ENCODE results near the gene SBF2.

GRCh38 chr11:9875399-9875798, 418.6 kb downstream of the SBF2 start:
- TF ChIP-seq CTCF (IDR thresholded peaks at IDR 0.05; ENCODE audit: insufficient read depth, low read length, poor library complexity, severe bottlenecking) = no peak
- no peak for TF ChIP-seq EZH2phosphoT487 (conservative IDR thresholded peaks at IDR 0.05; ENCODE audit: low read length)

Measured in SU-DHL-6 (cell line).